Measurements from ENCODE around the gene ARID1B. TPM values are rescaled to one million over a fixed set of nuclear protein-coding genes. Genes with fewer than 3 reads are reported as not detected.

The ARID1B gene
- total RNA-seq, 1 experiment from 2014 or later, result 60.3 TPM

- Mint-ChIP-seq H3K36me3 (no peaks in the 10 kb centered on the region), H3K27me3 (ENCODE audit: low read depth) (no peaks in the 10 kb centered on the region), H3K27ac (peak overlapping the region; percentile 96), H3K4me1 (peaks cover 88% of the 10 kb centered on the region), H3K9me3 (no peaks in the 10 kb centered on the region), H3K4me3 (peak overlapping the region; percentile 54)
- DNase-seq (ENCODE audit: low spot score) (no peak), ATAC-seq (peak; percentile 65)
- ChIA-PET POLR2A (interaction anchor here (0.9 kb wide), 1 partner anchor 10 kb away, joined by 3 read pairs; no protein-coding TSS in a partner anchor), CTCF (interaction anchor here (0.6 to 1.5 kb wide), 4 partner anchors 19 to 176 kb away, joined by 3 to 6 read pairs (median 4); no protein-coding TSS in a partner anchor)
- TF ChIP-seq MAX (CRISPR knock-in tag; IDR thresholded peaks at IDR 0.05) (no peak), IRF2 (CRISPR knock-in tag; IDR thresholded peaks at IDR 0.05; ENCODE audit: borderline replicate concordance, low read depth) (no peak), RORB (CRISPR knock-in tag; IDR thresholded peaks at IDR 0.05) (no peak), ESRRA (CRISPR knock-in tag; IDR thresholded peaks at IDR 0.05; ENCODE audit: borderline replicate concordance) (no peak)
Measured at GRCh38 chr6:156869980-156870398, 92.8 kb downstream of the ARID1B start.

DNA sequence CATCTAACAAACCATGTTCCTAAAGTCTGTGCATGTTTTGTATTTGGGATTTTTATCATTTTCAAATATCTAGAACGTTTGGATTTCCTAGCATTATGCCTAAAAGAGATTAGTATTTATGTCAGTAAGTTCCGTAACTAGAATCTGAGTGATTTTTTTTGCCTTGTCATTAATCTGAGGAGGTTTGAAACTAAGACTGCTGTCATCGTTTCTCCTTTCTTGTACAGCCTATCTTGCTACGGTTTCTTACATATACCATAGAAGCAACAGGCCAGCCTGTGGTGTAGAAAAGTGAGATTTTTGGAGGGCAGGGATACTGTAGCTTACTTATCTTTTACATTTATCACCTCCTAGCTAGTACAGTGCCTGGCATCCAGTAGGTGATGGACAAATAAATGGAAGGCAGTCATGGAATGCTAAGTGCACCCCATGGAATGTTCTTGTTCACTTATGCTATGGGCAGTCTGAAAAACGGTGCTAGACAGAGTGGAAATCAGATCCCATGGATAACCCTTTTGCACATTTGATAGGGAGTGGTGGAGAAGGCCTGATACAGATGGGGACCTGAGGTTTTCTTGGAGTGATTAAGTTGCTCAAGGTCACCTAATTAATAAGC is 93.9 kb downstream of the ARID1B start:
- DNase-seq (ENCODE audit: low spot score), result no peak
- H3K27me3 Mint-ChIP-seq (ENCODE audit: low read depth), result no peaks in the 10 kb centered on the region
- peaks cover 81% of the 10 kb centered on the region for H3K4me1 Mint-ChIP-seq
- no peaks in the 10 kb centered on the region for H3K9me3 Mint-ChIP-seq
- peak overlapping the region; percentile 69 for H3K27ac Mint-ChIP-seq
- ChIA-PET POLR2A (no interaction called here), CTCF (interaction anchor here (0.9 to 1.5 kb wide), 2 partner anchors 163 to 175 kb away, joined by 4 to 6 read pairs; no protein-coding TSS in a partner anchor)
- H3K4me3 Mint-ChIP-seq, result no peak overlapping the region
- H3K36me3 Mint-ChIP-seq, result no peaks in the 10 kb centered on the region
- no peak for TF ChIP-seq TP53 (CRISPR knock-in tag; IDR thresholded peaks at IDR 0.05)
- no peak for TF ChIP-seq ETV6 (CRISPR knock-in tag; IDR thresholded peaks at IDR 0.05)
- no peak for TF ChIP-seq TEAD1 (CRISPR knock-in tag; IDR thresholded peaks at IDR 0.05)
- TF ChIP-seq, protein P1, sequence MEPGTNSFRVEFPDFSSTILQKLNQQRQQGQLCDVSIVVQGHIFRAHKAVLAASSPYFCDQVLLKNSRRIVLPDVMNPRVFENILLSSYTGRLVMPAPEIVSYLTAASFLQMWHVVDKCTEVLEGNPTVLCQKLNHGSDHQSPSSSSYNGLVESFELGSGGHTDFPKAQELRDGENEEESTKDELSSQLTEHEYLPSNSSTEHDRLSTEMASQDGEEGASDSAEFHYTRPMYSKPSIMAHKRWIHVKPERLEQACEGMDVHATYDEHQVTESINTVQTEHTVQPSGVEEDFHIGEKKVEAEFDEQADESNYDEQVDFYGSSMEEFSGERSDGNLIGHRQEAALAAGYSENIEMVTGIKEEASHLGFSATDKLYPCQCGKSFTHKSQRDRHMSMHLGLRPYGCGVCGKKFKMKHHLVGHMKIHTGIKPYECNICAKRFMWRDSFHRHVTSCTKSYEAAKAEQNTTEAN (CRISPR knock-in tag; IDR thresholded peaks at IDR 0.05), result no peak
- TF ChIP-seq SMAD4 (CRISPR knock-in tag; IDR thresholded peaks at IDR 0.05), result no peak
- TF ChIP-seq SOX15 (CRISPR knock-in tag; IDR thresholded peaks at IDR 0.05), result no peak
- no peak for TF ChIP-seq HMGXB4 (CRISPR knock-in tag; IDR thresholded peaks at IDR 0.05)
- TF ChIP-seq, protein P2, sequence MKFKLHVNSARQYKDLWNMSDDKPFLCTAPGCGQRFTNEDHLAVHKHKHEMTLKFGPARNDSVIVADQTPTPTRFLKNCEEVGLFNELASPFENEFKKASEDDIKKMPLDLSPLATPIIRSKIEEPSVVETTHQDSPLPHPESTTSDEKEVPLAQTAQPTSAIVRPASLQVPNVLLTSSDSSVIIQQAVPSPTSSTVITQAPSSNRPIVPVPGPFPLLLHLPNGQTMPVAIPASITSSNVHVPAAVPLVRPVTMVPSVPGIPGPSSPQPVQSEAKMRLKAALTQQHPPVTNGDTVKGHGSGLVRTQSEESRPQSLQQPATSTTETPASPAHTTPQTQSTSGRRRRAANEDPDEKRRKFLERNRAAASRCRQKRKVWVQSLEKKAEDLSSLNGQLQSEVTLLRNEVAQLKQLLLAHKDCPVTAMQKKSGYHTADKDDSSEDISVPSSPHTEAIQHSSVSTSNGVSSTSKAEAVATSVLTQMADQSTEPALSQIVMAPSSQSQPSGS (CRISPR knock-in tag; IDR thresholded peaks at IDR 0.05; ENCODE audit: borderline replicate concordance, low read depth), result no peak
- no peak for TF ChIP-seq MXD4 (CRISPR knock-in tag; IDR thresholded peaks at IDR 0.05; ENCODE audit: borderline replicate concordance)
- TF ChIP-seq, protein P3, sequence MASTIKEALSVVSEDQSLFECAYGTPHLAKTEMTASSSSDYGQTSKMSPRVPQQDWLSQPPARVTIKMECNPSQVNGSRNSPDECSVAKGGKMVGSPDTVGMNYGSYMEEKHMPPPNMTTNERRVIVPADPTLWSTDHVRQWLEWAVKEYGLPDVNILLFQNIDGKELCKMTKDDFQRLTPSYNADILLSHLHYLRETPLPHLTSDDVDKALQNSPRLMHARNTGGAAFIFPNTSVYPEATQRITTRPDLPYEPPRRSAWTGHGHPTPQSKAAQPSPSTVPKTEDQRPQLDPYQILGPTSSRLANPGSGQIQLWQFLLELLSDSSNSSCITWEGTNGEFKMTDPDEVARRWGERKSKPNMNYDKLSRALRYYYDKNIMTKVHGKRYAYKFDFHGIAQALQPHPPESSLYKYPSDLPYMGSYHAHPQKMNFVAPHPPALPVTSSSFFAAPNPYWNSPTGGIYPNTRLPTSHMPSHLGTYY (CRISPR knock-in tag; IDR thresholded peaks at IDR 0.05), result no peak
- TF ChIP-seq ZNF121 (CRISPR knock-in tag; IDR thresholded peaks at IDR 0.05), result no peak
- TF ChIP-seq ZBTB21 (CRISPR knock-in tag; IDR thresholded peaks at IDR 0.05; ENCODE audit: borderline replicate concordance), result no peak
- TF ChIP-seq ZNF219 (CRISPR knock-in tag; IDR thresholded peaks at IDR 0.05; ENCODE audit: borderline replicate concordance), result no peak
- no peak for TF ChIP-seq JAZF1 (CRISPR knock-in tag; IDR thresholded peaks at IDR 0.05)
- TF ChIP-seq EMX1 (CRISPR knock-in tag; IDR thresholded peaks at IDR 0.05), result no peak
- no peak for TF ChIP-seq NR1H2 (CRISPR knock-in tag; IDR thresholded peaks at IDR 0.05)
- no peak for TF ChIP-seq NFE2L1 (CRISPR knock-in tag; IDR thresholded peaks at IDR 0.05)
- no peak for TF ChIP-seq CTCF (IDR thresholded peaks at IDR 0.05)
- TF ChIP-seq E2F1 (CRISPR knock-in tag; IDR thresholded peaks at IDR 0.05), result no peak
- ATAC-seq, result no peak
